ENCODE results near the gene GPR17. TPM values are rescaled to one million over a fixed set of nuclear protein-coding genes. Genes with fewer than 3 reads are reported as not detected.

The GPR17 gene
- total RNA-seq, 2 experiments from 2014 or later: not detected

DNA sequence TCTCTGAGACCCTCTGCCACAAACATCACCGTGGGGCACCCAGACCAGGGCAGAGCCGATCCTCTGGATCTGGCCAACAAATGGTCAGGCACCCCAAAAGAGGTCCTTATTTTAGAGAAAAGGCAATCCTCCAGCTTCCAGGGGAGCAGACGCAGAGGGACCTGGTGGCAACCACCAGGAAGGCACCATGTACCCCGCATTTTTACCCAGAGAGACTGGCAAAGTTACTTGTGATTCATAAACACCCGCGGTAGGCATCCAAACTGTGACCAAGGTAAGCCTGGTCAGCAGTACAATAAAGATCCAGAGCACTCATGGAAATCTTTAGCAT lies 18.9 kb downstream of the GPR17 start:
- intact Hi-C loops (cut with micrococcal nuclease): no loop called here
- Mint-ChIP-seq H3K4me1 (ENCODE audit: low read depth) (no peaks in the 10 kb centered on the region), H3K9me3 (no peaks in the 10 kb centered on the region), H3K4me3 (no peak overlapping the region), H3K27me3 (ENCODE audit: low read depth) (peaks cover 48% of the 10 kb centered on the region), H3K27ac (no peak overlapping the region), H3K36me3 (ENCODE audit: low read depth) (no peaks in the 10 kb centered on the region)
- DNase-seq: no peak
- CTCF ChIA-PET: interaction anchor here (0.7 kb wide), 1 partner anchor 9 kb away, joined by 3 read pairs; no protein-coding TSS in a partner anchor

DNA sequence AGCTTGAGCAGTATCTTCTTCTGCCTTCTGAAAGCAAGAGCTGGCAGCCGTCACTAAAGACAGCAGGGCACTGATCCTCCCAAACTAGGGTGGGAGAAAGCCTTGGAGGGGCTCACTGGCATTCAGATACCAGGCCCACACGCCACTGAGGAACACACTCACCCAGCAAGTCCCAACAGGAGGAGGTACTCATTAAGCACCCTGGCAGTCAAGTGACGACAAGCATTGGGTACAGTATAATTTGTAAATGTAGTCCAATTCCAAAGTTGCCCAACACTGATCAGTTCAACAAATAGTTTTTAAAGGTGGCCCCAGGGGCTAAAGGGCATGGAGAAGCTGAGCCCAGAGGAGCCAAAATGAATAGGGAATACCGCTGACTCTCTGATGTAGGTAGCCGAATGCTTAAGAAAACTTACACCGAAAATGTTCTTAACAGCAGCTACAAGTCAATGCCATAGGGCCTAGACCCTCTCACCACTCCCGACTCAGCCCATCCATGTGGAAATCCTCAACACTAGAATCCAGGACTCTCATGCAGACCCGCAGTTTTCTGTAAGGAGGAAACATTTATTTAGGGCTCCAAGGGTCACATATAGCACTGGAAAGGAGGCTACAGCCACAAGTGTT lies 19.4 kb downstream of the GPR17 start:
- CTCF ChIA-PET: interaction anchor here (0.7 kb wide), 1 partner anchor 9 kb away, joined by 3 read pairs; no protein-coding TSS in a partner anchor
- no peaks in the 10 kb centered on the region for H3K9me3 Mint-ChIP-seq
- H3K4me3 Mint-ChIP-seq: no peak overlapping the region
- peaks cover 50% of the 10 kb centered on the region for H3K27me3 Mint-ChIP-seq (ENCODE audit: low read depth)
- DNase-seq: no peak
- H3K36me3 Mint-ChIP-seq (ENCODE audit: low read depth): no peaks in the 10 kb centered on the region
- no peak overlapping the region for H3K27ac Mint-ChIP-seq
- intact Hi-C loops (cut with micrococcal nuclease): no loop called here
- H3K4me1 Mint-ChIP-seq (ENCODE audit: low read depth): no peaks in the 10 kb centered on the region

DNA sequence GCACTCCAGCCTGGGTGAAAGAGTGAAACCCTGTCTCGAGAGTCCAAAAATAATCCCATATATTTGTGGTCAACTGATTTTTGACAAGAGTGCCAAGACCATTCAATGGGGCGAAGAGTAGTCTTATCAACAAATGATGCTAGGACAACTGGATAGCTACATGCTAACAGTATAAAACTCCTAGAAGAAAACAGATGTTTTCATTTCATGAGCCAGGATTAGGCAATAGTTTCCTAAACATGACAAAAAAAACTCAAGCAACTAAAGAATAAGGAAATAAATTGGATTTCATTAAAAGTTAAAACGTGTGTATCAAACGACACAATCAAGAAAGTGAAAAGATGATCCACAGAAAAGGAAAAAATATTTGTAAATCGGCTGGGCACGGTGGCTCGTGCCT lies 23.1 kb downstream of the GPR17 start:
- intact Hi-C loops (cut with micrococcal nuclease): no loop called here
- no peak for DNase-seq
- H3K27ac Mint-ChIP-seq: no peak overlapping the region
- no peaks in the 10 kb centered on the region for H3K4me1 Mint-ChIP-seq (ENCODE audit: low read depth)
- no peaks in the 10 kb centered on the region for H3K36me3 Mint-ChIP-seq (ENCODE audit: low read depth)
- CTCF ChIA-PET: no interaction called here
- no peaks in the 10 kb centered on the region for H3K9me3 Mint-ChIP-seq
- peaks cover 54% of the 10 kb centered on the region for H3K27me3 Mint-ChIP-seq (ENCODE audit: low read depth)
- no peak overlapping the region for H3K4me3 Mint-ChIP-seq

DNA sequence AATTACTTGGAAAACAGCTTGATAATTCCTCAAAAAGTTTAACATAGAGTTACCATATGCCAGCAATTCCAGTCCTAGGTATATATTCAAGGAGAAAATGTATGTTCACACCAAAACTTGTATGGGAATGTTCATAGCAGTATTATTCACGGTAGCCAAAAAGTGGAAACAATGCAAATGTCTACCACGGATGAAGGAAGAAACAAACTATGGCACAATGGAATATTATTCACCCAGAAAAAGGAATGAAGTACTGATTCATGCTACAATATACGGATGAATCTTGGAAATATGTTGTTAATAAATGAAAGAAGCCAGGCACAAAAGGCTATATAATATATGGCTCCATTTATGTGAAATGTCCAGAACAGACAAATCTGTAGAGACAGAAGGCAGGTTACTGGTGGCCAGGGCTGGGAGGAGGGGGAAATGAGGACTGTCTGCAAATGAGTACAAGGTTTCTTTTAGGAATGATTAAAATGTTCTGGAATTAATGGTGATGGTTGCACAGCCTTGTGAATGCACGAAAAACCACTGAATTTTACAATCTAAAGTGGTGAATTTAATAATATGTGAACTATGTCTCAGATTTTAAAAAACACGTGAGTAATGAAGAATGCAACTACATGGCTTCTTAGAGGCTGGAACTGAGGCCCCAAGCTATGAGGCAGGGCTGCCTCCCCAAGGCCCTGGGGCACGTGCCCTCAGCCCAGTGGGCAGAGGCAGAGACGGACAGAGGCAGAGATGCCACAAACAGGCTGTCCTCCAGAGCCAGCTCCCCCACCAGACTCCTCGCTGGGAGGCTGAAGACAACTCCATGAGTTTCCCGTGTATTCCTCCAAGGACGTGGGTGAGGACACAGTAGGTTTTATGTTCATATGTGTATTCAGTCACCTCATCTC lies 24.4 kb downstream of the GPR17 start:
- Mint-ChIP-seq H3K9me3 (no peaks in the 10 kb centered on the region), H3K27me3 (ENCODE audit: low read depth) (peaks cover 54% of the 10 kb centered on the region), H3K36me3 (ENCODE audit: low read depth) (no peaks in the 10 kb centered on the region), H3K27ac (no peak overlapping the region), H3K4me1 (ENCODE audit: low read depth) (peaks cover 4% of the 10 kb centered on the region), H3K4me3 (no peak overlapping the region)
- no peak for DNase-seq
- CTCF ChIA-PET: interaction anchor here (0.7 kb wide), 1 partner anchor 191 kb away, joined by 3 read pairs; no protein-coding TSS in a partner anchor
- intact Hi-C loops (cut with micrococcal nuclease): no loop called here

DNA sequence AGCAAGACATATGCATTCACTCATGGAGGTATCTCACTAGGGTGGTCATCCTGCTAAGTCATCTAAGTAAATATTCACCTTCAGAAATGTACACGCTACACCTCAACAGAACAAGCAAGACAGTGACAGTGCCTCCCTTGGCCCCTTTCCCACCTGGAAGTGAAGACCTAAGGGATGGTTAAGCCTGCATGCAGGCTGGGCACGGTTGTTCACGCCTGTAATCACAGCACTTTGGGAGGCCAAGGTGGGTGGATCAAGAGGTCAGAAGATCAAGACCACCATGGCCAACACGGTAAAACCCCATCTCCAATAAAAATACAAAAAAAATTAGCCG lies 25.0 kb downstream of the GPR17 start:
- no peak for DNase-seq
- H3K27ac Mint-ChIP-seq: no peak overlapping the region
- peaks cover 52% of the 10 kb centered on the region for H3K27me3 Mint-ChIP-seq (ENCODE audit: low read depth)
- H3K4me1 Mint-ChIP-seq (ENCODE audit: low read depth): peaks cover 7% of the 10 kb centered on the region
- CTCF ChIA-PET: interaction anchor here (0.7 kb wide), 1 partner anchor 192 kb away, joined by 3 read pairs; no protein-coding TSS in a partner anchor
- no peaks in the 10 kb centered on the region for H3K9me3 Mint-ChIP-seq
- no peak overlapping the region for H3K4me3 Mint-ChIP-seq
- H3K36me3 Mint-ChIP-seq (ENCODE audit: low read depth): no peaks in the 10 kb centered on the region
- intact Hi-C loops (cut with micrococcal nuclease): no loop called here

DNA sequence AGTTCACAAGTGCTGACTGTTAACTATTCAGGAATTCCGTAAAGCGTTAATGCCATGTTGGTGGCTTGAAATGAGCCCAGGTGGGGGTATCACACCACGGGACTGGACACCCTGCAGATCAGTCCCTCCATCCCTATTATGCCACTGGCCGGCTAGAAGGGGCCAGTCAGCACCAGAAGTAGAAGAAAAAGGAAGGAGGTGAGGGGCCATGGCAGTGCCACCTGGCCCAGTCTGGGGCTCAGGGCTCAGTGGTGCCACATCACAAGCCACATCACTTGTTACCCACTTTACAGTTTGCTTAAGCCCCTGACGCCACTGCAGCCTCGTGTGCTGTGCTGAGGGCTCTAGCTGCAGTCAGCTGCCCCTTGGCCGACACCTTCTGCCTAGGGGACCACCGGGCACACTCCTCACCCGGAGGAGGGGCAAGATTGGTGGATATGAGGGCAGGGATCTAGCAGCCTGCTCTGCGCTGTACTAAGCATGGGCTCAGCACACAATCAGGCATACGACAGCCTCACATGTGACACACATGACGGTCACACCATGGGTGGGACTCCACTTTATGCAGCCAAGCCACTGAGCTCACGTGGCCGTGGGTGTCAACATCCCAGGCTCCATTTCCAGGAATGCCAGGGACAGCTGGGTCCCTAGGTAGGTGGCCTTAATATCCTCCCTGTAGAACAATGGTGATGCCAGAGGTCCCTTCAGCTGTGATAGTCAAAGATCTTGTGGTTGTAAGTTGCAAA lies 25.8 kb downstream of the GPR17 start:
- intact Hi-C loops (cut with micrococcal nuclease): no loop called here
- Mint-ChIP-seq H3K27me3 (ENCODE audit: low read depth) (peaks cover 50% of the 10 kb centered on the region), H3K4me3 (no peak overlapping the region), H3K4me1 (ENCODE audit: low read depth) (peaks cover 10% of the 10 kb centered on the region), H3K27ac (no peak overlapping the region), H3K9me3 (no peaks in the 10 kb centered on the region), H3K36me3 (ENCODE audit: low read depth) (no peaks in the 10 kb centered on the region)
- no peak for DNase-seq
- CTCF ChIA-PET: interaction anchor here (1.3 kb wide), 1 partner anchor 22 kb away, joined by 6 read pairs; no protein-coding TSS in a partner anchor

DNA sequence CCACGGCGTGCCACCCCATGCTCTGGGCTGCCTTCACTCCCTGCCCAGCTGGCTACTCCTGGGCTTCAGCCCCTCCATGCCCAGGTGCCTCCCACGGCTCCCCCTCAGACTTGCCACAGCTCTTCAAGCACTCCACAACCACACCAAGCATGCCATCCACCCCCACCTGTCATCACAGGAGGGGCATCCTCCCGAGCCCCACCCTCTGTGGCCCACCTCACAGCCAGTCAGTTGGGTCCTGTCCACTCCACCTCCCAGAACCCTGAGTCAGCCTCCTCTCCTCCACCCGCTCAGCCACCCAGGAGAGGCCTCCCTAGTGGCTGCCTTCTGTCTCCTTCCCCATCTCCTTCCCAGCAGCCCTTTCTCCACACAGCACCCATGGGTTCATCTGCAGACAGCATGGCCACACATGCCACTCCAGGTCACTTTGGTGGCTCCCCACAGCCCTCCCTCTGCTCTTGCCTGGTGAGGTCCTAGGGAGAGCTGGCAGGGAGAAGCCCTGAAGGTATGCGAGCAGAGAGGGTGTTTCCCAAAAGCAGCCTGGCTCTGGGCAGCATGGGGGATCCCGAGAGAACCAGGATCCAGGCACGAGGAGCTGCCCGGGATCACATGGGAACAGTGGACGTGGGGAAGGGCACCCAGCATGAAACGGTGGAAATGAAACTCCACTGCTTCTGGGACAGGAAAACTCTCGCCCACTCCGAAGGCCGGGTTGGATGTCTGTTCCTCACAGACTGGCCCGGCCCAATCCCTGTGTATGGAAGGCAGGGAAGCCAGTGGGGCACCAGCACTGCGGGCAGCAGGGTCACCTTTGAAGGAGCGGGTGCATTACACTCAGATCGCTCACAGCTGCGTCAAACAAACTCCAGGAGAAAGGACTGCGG lies 26.6 kb downstream of the GPR17 start:
- H3K9me3 Mint-ChIP-seq: no peaks in the 10 kb centered on the region
- no peaks in the 10 kb centered on the region for H3K36me3 Mint-ChIP-seq (ENCODE audit: low read depth)
- H3K27ac Mint-ChIP-seq: no peak overlapping the region
- intact Hi-C loops (cut with micrococcal nuclease): no loop called here
- peaks cover 10% of the 10 kb centered on the region for H3K4me1 Mint-ChIP-seq (ENCODE audit: low read depth)
- H3K27me3 Mint-ChIP-seq (ENCODE audit: low read depth): peaks cover 52% of the 10 kb centered on the region
- DNase-seq: no peak
- CTCF ChIA-PET: interaction anchor here (1.3 kb wide), 1 partner anchor 23 kb away, joined by 6 read pairs; no protein-coding TSS in a partner anchor
- no peak overlapping the region for H3K4me3 Mint-ChIP-seq

DNA sequence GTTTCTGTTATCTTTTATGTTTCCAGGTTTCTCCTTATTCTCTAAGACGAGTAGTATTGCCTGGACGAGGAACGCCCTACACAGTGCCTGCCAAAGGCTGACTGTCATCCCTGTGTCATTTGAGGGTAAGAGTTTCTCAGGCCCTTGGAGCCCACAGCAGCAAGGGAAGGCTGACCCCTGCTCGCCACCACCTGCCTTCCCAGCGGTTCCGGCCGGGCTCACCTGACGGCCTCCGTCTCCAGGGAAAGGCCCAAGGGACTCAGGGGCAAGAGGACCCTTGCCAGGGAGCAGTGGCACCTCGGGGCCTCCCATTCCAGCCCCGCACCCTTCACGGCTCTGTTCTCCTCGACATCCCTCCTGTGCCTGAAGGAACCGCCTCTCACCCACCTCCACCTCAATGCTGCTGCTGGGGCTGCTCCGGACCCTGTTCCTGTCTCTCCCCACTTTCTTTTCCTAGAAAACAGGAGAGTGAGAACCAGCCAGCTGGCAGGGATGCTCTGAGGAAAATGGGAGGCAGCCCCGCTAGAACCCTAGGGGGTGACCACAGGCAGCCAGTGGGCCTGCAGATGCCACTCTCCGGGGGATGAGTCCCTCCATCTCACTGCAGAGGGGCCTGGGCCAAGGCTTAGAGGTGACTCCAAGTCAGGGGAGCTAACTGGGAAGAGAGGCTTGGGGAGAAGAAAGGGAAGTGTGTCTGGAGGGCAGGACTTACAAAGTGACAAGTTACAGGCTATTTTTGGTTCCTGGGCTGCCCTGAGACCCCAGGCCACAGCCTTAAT lies 27.5 kb downstream of the GPR17 start:
- H3K9me3 Mint-ChIP-seq: no peaks in the 10 kb centered on the region
- peaks cover 10% of the 10 kb centered on the region for H3K4me1 Mint-ChIP-seq (ENCODE audit: low read depth)
- intact Hi-C loops (cut with micrococcal nuclease): no loop called here
- peak overlapping the region; percentile 54 for H3K4me3 Mint-ChIP-seq
- DNase-seq: no peak
- H3K27ac Mint-ChIP-seq: no peak overlapping the region
- CTCF ChIA-PET: interaction anchor here (0.6 to 1.4 kb wide), 2 partner anchors 8 to 19 kb away, joined by 3 read pairs; no protein-coding TSS in a partner anchor
- peaks cover 52% of the 10 kb centered on the region for H3K27me3 Mint-ChIP-seq (ENCODE audit: low read depth)
- H3K36me3 Mint-ChIP-seq (ENCODE audit: low read depth): no peaks in the 10 kb centered on the region

DNA sequence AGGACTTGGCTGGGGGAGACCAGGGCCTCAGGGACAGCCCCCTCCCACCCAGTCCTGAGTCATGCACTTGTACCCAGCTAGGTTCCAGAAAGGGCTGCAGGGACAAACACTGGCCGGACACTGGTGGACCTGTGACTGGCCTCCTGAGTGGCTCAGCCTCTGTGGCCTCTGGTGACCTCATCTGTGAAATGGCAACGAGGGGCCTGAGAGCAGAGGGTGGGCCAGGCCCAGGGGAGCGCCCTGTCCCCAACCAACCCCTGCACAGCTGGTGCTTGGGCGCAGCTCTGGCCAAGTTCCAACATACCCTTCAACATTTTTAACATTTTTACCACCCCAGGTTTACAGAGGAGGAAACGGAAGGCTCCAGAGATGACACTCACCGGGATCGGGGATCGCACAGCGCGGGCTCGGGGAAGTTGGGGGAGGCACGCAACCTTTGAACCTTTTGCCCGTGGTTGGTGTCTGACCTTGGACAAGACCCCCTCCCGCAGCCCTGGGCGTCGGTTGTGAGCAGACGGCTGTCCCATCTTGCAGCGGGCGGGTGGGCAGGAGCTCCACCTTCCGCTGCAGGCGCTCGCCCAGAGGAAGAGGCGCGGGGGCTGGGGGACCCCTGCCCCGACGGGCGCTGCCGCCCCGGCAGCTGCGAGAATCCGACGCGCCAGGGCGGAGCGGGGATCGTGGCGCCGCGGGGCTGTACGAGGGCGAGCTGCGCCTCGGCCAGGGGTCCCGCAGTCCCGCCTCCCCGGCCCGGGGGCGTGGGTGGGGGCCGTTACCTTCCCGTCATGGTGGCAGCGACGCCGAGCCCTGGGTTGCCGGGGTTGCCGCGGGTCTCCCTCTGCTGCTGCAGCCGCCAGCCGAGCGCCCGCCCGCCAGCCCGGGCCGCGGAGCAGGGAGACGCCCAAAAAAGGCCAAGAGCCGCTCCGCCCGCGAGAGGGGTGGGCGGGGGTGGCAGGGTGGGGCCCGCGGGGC lies 28.6 kb downstream of the GPR17 start:
- Mint-ChIP-seq H3K4me1 (ENCODE audit: low read depth) (peaks cover 10% of the 10 kb centered on the region), H3K27me3 (ENCODE audit: low read depth) (peaks cover 49% of the 10 kb centered on the region), H3K36me3 (ENCODE audit: low read depth) (no peaks in the 10 kb centered on the region), H3K9me3 (no peaks in the 10 kb centered on the region), H3K27ac (no peak overlapping the region), H3K4me3 (peak overlapping the region; percentile 54)
- peak; percentile 30 for DNase-seq
- CTCF ChIA-PET: interaction anchor here (0.5 to 2.6 kb wide), 4 partner anchors 9 to 83 kb away, joined by 3 to 11 read pairs (median 3); no protein-coding TSS in a partner anchor
- intact Hi-C loops (cut with micrococcal nuclease): no loop called here
